HG02870 (cell line): ENCODE data around the gene TTF1.

Source experiments
- ATAC-seq: cut with Tn5 transposase; IDR thresholded peaks from one replicate; pipeline ENCODE4 v1.9.1; 2021; ENCODE audit warnings: mild to moderate bottlenecking, moderate library complexity; ENCODE audit not compliant: unreplicated experiment

TTF1 gene

GRCh38 chr9:132367613-132368313 lies 38.9 kb downstream of the TTF1 start:
- no peak for ATAC-seq

DNA sequence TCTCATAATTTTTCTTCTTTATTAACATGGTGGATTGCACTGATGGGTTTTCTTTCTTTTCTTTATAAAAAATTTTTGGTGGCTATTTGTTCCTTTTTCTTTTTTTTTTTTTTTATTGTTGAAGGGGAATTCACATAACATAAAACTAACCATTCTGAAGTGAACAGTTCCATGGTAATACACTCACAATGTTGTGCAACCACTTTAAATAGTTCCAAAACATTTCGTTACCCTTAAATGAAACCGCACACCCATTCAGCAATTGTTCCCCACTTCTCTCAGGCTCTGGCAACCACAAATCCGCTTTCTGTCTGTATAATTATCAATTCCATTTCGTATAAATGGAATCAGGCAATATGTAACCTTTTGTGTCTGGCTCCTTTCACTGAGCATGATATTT lies 40.2 kb downstream of the TTF1 start:
- ATAC-seq = no peak

- ATAC-seq = no peak
Measured at GRCh38 chr9:132365986-132366385, 40.7 kb downstream of the TTF1 start.

GRCh38 chr9:132364068-132364467 lies 42.6 kb downstream of the TTF1 start:
- ATAC-seq = no peak

GRCh38 chr9:132357764-132358163 lies 48.9 kb downstream of the TTF1 start:
- ATAC-seq = no peak

DNA sequence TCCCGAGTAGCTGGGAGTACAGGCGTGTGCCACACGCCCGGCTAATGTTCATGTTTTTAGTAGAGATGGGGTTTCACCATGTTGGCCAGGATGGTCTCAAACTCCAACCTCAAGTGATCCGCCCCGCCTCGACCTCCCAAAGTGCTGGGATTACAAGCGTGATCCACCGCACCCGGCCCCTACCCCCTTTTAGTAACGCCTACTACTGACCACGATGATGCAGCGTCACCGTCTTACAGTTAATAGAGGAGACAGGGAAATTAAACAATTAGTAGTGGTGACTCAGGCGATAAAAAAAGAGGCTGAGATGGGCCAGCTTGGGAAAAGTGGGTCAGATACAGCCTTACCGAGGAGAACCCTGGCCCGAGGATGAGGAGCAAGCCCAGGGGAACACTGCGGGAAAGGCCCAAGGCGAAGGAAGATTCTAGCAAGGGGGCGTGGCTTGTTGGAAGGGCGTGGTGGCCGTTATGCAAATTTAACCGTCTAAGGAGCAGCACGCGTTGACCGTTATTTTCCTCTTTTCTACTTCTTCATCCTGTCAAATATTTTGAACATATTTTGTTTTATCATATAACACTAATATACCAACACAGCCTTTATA lies 50.2 kb downstream of the TTF1 start:
- ATAC-seq = no peak

DNA sequence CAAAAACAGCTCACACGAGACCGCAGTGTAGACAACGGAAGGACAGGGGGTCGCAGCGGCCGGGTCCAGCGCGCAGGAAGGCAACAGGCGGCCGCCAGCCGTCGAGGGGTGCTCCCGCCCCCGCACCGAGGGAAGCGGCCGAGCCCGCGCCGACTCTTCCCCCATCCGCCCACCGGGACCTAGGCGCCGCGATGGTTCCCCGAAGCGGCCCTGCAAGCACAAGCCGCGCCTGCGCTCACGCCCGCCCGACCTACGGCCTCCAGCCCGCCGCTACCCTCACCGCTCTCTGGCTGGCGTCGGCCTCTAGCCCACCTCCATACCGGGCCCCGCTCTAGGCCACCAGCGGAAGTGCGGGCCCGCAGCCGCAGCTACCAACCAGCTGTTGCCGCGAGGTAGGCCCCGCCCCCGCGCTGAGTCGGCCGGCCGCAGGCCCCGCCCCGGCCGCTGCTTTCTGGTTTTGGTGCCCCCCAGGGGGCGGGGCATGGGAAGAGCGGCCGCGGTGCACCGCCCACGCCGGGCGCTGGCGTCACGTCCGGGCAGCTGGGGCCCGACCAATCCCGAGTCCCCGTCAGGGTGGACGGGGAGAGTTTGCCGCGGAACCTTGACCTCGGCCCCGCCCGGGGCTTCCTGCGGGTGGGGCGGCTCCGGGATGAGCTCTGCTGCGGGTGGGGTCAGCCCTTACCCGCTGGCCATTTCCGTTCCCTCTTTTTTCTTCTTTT lies 51.8 kb downstream of the TTF1 start, which contains the start of gene SETX:
Gene SETX, minus strand, starts transcription at position 350 of the 719 bp plus-strand sequence. CDS start 5,558 bp downstream, outside the sequence.
- ATAC-seq = peak; percentile 81

DNA sequence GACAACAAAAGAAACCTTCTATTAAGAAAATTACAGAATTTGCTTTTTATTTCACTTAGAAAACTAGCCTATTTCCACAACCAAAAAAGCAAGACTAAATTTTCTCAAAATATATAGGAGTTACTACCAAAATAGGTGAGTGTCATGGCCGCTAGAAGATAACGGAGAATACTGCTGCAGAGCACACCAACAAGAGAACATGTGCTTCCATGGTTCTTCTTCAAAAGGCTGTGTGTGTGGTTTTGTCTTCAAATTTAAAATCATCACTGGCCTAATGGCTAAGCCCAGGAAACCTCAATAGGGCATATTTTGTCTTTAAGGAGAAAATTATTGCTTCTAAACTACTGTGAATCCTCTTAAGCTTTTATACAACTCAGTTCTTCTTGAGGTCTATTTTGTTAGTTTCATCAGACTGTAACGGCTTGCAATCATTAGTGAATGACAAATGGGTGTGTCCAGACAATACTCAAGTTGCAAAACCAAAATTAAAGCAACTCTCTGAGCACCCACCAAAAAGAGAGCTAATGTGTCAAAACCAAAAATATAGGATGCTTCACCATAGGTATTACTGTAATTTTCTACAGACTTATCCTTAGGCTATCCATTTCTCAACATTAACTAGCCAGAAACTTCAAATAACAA lies 55.1 kb downstream of the TTF1 start:
- no peak for ATAC-seq

DNA sequence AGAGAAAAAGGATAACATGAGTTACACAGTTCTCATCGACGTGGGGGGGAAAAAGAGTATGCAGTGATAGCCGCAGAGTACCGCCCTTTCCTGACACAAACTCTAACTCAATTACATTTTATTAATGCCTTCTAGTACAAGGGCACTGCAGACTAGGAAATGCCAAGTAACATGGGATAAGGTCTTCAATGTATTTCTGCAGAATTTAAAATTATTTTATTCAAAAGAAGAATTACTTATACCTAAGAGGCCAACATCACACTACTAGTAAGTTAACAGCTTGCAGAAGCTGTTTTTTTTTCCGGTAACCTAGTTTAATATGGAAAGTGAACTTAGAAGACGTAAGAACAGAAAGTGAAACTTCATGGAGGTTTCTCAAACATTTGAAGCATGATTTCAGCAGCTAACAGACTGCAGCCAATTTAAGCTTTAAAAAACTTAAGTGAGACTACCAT lies 55.8 kb downstream of the TTF1 start:
- no peak for ATAC-seq

DNA sequence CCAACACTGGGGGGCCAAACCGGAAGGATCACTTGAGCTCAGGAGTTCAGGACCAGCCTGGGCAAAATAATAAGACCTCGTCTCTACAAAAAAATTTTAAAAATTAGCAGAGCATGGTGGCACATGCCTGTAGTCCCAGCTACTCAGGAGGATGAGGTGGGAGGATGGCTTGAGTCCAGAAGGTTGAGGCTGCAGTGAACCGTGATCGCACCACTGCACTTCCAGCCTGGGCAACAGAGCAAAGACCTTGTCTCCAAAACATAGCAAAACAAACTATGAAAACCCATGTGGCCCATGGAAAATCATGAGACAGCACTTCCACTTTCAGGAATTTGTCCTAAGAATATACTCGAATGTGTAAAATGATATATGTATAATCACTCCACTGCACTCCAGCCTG lies 58.0 kb downstream of the TTF1 start:
- ATAC-seq = no peak

- ATAC-seq = no peak
Measured at GRCh38 chr9:132346177-132346576, 60.5 kb downstream of the TTF1 start.

- no peak for ATAC-seq
Measured at GRCh38 chr9:132341177-132341840, 65.3 kb downstream of the TTF1 start.

DNA sequence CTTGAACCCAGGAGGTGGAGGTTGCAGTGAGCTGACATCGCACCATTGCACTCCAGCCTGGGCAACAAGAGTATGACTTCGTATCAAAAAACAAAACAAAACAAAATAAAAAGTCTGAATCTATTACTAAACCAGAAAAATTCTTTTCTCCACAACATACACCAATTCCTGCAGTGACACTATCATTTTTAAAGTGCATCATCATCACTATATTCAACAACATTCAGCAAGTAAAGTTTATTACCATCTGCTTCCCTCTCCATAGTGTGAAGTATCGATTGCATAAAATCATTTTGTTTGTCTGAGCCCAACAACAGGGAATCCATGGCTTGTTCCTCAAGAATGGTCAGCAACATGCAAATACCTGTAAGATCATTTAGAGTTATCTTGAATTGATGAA lies 72.3 kb downstream of the TTF1 start:
- ATAC-seq = no peak

DNA sequence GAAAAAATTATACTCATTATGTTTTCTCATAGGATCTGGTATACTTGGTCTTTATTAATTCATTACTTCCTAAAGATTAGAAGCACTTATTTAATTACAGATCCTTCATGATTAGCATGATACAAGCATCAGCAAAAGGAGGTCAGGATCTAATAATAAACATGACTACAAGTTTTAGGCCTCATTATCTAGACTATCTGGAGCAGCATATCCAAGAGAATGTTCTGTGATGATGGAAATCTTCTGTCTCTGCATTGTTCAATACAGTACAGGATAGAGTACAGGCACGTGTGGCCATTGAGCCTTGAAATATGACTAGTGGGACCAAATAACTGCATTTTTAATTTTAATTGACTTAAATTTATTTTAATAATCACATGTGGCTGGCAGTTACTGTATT lies 73.1 kb downstream of the TTF1 start:
- ATAC-seq = no peak

- no peak for ATAC-seq
Measured at GRCh38 chr9:132328580-132328979, 78.1 kb downstream of the TTF1 start.

DNA sequence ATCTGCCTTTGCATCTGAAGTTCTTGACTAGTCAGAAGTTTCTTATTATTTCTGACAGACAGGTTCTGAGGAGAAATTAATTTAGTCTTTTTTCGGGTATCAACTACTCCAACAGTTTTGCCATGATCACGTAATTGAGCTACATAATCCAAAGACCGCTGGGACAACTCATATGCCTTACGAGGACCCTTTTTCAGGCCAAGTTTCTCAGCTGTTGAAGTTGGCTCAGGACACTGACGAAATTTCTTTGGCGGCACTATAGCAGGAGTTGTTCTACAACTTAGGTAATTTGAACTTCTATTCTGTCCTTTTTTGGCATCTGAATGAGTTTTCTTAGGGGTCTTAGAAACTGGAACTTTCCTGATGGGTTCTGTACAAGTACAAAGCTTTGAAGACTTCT lies 79.1 kb downstream of the TTF1 start:
- ATAC-seq = no peak
